HepG2 (cell line): ENCODE measurements around the gene FITM1. TPM values are rescaled to one million over a fixed set of nuclear protein-coding genes. Genes with fewer than 3 reads are reported as not detected.

Source experiments
- ATAC-seq: fragments of 200-7000 bp; cut with Tn5 transposase; 3 replicates; pipeline ENCODE4 v1.9.1; 2020; ENCODE audit warnings: mild to moderate bottlenecking, moderate library complexity
- BruUV-seq: library from RNA; stranded (reverse); fragments of 400-500 nt; replicated peaks from 2 replicates; lab custom pipeline; 2021; lab: Mats Ljungman, UMichigan
- CTCF ChIA-PET: fragments of 300-600 bp; formaldehyde crosslinking; extraction: SDS; loops from one replicate; lab custom pipeline; 2021; ENCODE audit warnings: low total read pairs, inconsistent platforms, low intra/inter-chr PET ratio; lab: Yijun Ruan, JAX
- POLR2A ChIA-PET: fragments of 350-600 bp; sonication (Branson Sonifier 250); formaldehyde crosslinking; loops from one replicate; lab custom pipeline; 2020; ENCODE audit warnings: antibody characterized with exemption, inconsistent platforms; lab: Yijun Ruan, JAX
- DNase-seq: peaks from one replicate; pipeline ENCODE4 v3.0.0-alpha.2; 2015; ENCODE audit warnings: low spot score
- FAIRE-seq: peaks from 3 replicates; lab custom pipeline; 2011; peaks lifted over from hg19 to GRCh38; lab: Jason Lieb, UNC
- H2AFZ ChIP-seq: one replicate; pipeline ENCODE4 v1.6.1; 2011; ENCODE audit warnings: low read length, inconsistent platforms
- H3K27ac ChIP-seq: fragments of 300-600 bp; 3 replicates; pipeline ENCODE4 v1.8.0; 2011; ENCODE audit warnings: mixed run types, mild to moderate bottlenecking, mixed read lengths, low read length, inconsistent platforms; ENCODE audit not compliant: insufficient read depth; ENCODE audit errors: extremely low read length
- H3K27me3 ChIP-seq, 2 experiments: fragments of 200-600 bp in 1 of 2; 2 replicates in 1 of 2; 3 replicates in 1 of 2; pipeline versions ENCODE4 v1.6.0 to v1.8.0; 2011; ENCODE audit warnings: low read length in 2 of 2, mild to moderate bottlenecking in 2 of 2, moderate library complexity in 2 of 2, inconsistent platforms in 1 of 2; ENCODE audit not compliant: insufficient read depth in 2 of 2, control insufficient read depth in 1 of 2
- H3K36me3 ChIP-seq, 2 experiments: fragments of 200-600 bp in 1 of 2; replicated peaks in 1 of 2; 2 replicates in 1 of 2; 3 replicates in 1 of 2; pipeline versions ENCODE4 v1.5.1 to v1.8.0; 2011; ENCODE audit warnings: low read length in 2 of 2, inconsistent platforms in 1 of 2; ENCODE audit not compliant: insufficient read depth in 2 of 2, control insufficient read depth in 1 of 2
- H3K4me1 ChIP-seq: 2 replicates; pipeline ENCODE4 v1.5.1; 2012; ENCODE audit warnings: low read length, inconsistent platforms; ENCODE audit not compliant: insufficient read depth
- H3K4me2 ChIP-seq: 2 replicates; pipeline ENCODE4 v1.6.0; 2011; ENCODE audit warnings: low read depth, low read length, inconsistent platforms
- H3K4me3 ChIP-seq, 3 experiments: fragments of 200-600 bp in 1 of 3; sonication (generic), shearing (Covaris generic) in 1 of 3; replicated peaks in 1 of 3; 2 replicates each; pipeline ENCODE4 v1.5.1; 2011 to 2016; ENCODE audit warnings: low read length in 3 of 3, inconsistent platforms in 2 of 3, low read depth in 2 of 3, mild to moderate bottlenecking in 2 of 3, control low read depth in 1 of 3, mixed read lengths in 1 of 3; ENCODE audit not compliant: insufficient read depth in 1 of 3
- H3K79me2 ChIP-seq: one replicate; pipeline ENCODE4 v1.6.1; 2011; ENCODE audit warnings: low read length, inconsistent platforms; ENCODE audit not compliant: insufficient read depth
- H3K9ac ChIP-seq: 2 replicates; pipeline ENCODE4 v1.6.0; 2011; ENCODE audit warnings: mild to moderate bottlenecking, low read depth, low read length, inconsistent platforms; ENCODE audit not compliant: insufficient read depth
- H3K9me3 ChIP-seq: 2 replicates; pipeline ENCODE4 v1.5.1; 2012; ENCODE audit warnings: mild to moderate bottlenecking, low read length
- H4K20me1 ChIP-seq: 2 replicates; pipeline ENCODE4 v1.6.0; 2011; ENCODE audit warnings: inconsistent platforms, mild to moderate bottlenecking, low read length, moderate library complexity; ENCODE audit not compliant: insufficient read depth
- BORCS8-MEF2B ChIP-seq: sonication (generic); formaldehyde crosslinking; IDR thresholded peaks from 2 replicates; pipeline ENCODE4 v1.8.0; 2022; ENCODE audit warnings: mild to moderate bottlenecking, missing genetic modification reagents
- BRCA1 ChIP-seq: sonication (generic); formaldehyde crosslinking; IDR thresholded peaks from 2 replicates; pipeline ENCODE4 v1.4.0; 2020; ENCODE audit warnings: missing genetic modification reagents
- CBFB ChIP-seq: sonication (generic); formaldehyde crosslinking; IDR thresholded peaks from 2 replicates; pipeline ENCODE4 v1.4.0; 2020; ENCODE audit warnings: missing genetic modification reagents
- DMAP1 ChIP-seq: IDR thresholded peaks from 2 replicates; pipeline ENCODE4 v1.6.1; 2016
- EEA1 ChIP-seq: sonication (generic); formaldehyde crosslinking; IDR thresholded peaks from 2 replicates; pipeline ENCODE4 v1.5.1; 2020; ENCODE audit warnings: mild to moderate bottlenecking, missing genetic modification reagents, borderline replicate concordance
- EED ChIP-seq: sonication (generic); formaldehyde crosslinking; IDR thresholded peaks from 2 replicates; pipeline ENCODE4 v1.5.0; 2020; ENCODE audit warnings: mild to moderate bottlenecking, missing genetic modification reagents
- IKZF4 ChIP-seq: sonication (generic); formaldehyde crosslinking; IDR thresholded peaks from 2 replicates; pipeline ENCODE4 v1.5.1; 2020; ENCODE audit warnings: borderline replicate concordance, mild to moderate bottlenecking, low read depth, missing genetic modification reagents; ENCODE audit errors: not compliant biosample characterization
- RBM22 ChIP-seq: fragments of 200-400 bp; formaldehyde crosslinking; optimal IDR thresholded peaks from 2 replicates; pipeline ENCODE3; 2017; ENCODE audit warnings: mild to moderate bottlenecking, low read length, moderate library complexity
- TBX2 ChIP-seq: sonication (generic); formaldehyde crosslinking; IDR thresholded peaks from 2 replicates; pipeline ENCODE4 v1.5.0; 2020; ENCODE audit warnings: missing genetic modification reagents, mild to moderate bottlenecking, borderline replicate concordance
- TEAD2 ChIP-seq: sonication (generic); formaldehyde crosslinking; IDR thresholded peaks from 2 replicates; pipeline ENCODE4 v1.9.0; 2021; ENCODE audit warnings: missing genetic modification reagents
- ZNF17 ChIP-seq: sonication (generic); formaldehyde crosslinking; IDR thresholded peaks from 2 replicates; pipeline ENCODE4 v1.5.0; 2020; ENCODE audit warnings: mild to moderate bottlenecking, missing genetic modification reagents
- ZNF598 ChIP-seq: sonication (generic); formaldehyde crosslinking; IDR thresholded peaks from 2 replicates; pipeline ENCODE4 v1.5.1; 2020; ENCODE audit warnings: mild to moderate bottlenecking, missing genetic modification reagents, borderline replicate concordance
- ZNF644 ChIP-seq: IDR thresholded peaks from 2 replicates; pipeline ENCODE4 v1.6.1; 2016; ENCODE audit warnings: low read depth
- ZNF788 ChIP-seq: sonication (generic); formaldehyde crosslinking; IDR thresholded peaks from 2 replicates; pipeline ENCODE4 v1.5.0; 2020; ENCODE audit warnings: mild to moderate bottlenecking, missing genetic modification reagents, borderline replicate concordance
- WGBS: methylation state at CpG from one replicate; pipeline ENCODE4 v1.1.6; 2017; ENCODE audit warnings: low lambda C conversion rate; 5-methylcytosine and 5-hydroxymethylcytosine counted together
- in situ Hi-C: cut with HindIII; loops from 2 replicates; pipeline ENCODE4 v1.10.0; 2017; ENCODE audit warnings: low pct_unique_long_range_greater_than_20kb; ENCODE audit not compliant: extremely low pct_ligation_motif_present
- intact Hi-C: fragments of 100-400 bp; cut with micrococcal nuclease; formaldehyde crosslinking; loops from one replicate; pipeline ENCODE4 v1.10.0; 2022; ENCODE audit not compliant: unreplicated experiment
- polyA plus RNA-seq, 8 experiments: library from polyadenylated mRNA; depleted of rRNA in 3 of 8; stranded (reverse) in 7 of 8; unstranded in 1 of 8; fragments of >200 nt; fragmentation: Illumina TruSeq in 4 of 8; extraction: Trizol in 4 of 8; gene quantifications; 2 replicates each; pipeline versions ENCODE4 v1.2.1 to v1.2.3, GENCODE V29; 2011 to 2016; ENCODE audit warnings: low read depth in 4 of 8, missing spikeins in 1 of 8, mixed read lengths in 1 of 8; ENCODE audit not compliant: insufficient read depth in 1 of 8
- total RNA-seq, 5 experiments: library from RNA; depleted of rRNA; stranded (reverse); fragments of >200 nt; fragmentation: Illumina TruSeq; extraction: Trizol; gene quantifications; 2 replicates each; pipeline ENCODE4 v1.2.3, GENCODE V29; 2016; ENCODE audit warnings: low read depth in 1 of 5
- TF ChIP-seq, protein P1 (sequence below): sonication (generic); formaldehyde crosslinking; IDR thresholded peaks from 2 replicates; pipeline ENCODE4 v1.8.0; 2022; ENCODE audit warnings: missing genetic modification reagents, mild to moderate bottlenecking, borderline replicate concordance
- TF ChIP-seq, protein P2 (sequence below): sonication (generic); formaldehyde crosslinking; IDR thresholded peaks from 2 replicates; pipeline ENCODE4 v1.5.0; 2020; ENCODE audit warnings: mild to moderate bottlenecking, missing genetic modification reagents, borderline replicate concordance
- TF ChIP-seq, protein P3 (sequence below): IDR thresholded peaks from 2 replicates; pipeline ENCODE4 v1.6.1; 2016; ENCODE audit warnings: control low read depth

Gene FITM1
- total and polyA plus RNA-seq, 2 of the 13 experiments (the other 11 are each of a cell fraction or from before 2014, with no cell fraction given) = 2.7 to 5.8 TPM

DNA sequence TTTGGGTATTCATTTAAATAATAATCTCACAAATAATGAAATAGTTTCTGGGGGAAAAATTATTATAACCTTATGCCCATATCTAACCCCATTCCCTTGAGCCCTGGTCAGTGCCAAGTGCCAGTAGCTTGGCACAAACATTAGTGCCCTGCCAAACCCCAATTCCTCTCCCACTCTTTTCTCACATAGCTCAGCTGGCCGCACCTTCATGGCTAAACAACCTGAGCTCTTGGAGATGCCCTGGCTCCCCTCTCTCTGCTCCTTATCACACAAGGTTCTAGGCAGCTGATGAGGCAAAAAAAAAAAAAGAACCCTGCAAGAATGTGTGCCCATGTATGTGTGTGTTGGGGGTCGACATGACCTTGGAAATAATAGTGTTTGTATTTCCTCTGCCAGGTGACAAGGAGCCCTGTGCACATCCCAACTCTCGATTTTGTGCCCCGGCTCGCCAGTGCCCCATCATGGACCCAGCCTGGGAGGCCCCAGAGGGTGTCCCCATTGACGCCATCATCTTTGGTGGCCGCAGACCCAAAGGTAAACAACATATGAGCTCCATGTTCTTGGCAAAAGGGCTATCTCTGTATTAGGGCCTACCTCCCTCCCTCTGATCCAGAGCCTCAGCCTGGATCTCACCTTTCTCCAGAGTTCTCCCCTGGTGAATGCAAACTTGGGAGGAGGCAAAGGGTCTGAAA is 28.0 kb upstream of the FITM1 start:
- H3K36me3 ChIP-seq = peaks cover 40 to 57% of the 10 kb centered on the region in 2 experiments
- TF ChIP-seq ZNF644 (CRISPR knock-in tag) = no peak
- no peak for TF ChIP-seq EEA1 (CRISPR knock-in tag)
- TF ChIP-seq ZNF598 (CRISPR knock-in tag) = peak; percentile 36; the same call in 1 of the 2 replicates
- no peak for TF ChIP-seq CBFB (CRISPR knock-in tag)
- no peak for TF ChIP-seq DMAP1
- TF ChIP-seq, protein P1, sequence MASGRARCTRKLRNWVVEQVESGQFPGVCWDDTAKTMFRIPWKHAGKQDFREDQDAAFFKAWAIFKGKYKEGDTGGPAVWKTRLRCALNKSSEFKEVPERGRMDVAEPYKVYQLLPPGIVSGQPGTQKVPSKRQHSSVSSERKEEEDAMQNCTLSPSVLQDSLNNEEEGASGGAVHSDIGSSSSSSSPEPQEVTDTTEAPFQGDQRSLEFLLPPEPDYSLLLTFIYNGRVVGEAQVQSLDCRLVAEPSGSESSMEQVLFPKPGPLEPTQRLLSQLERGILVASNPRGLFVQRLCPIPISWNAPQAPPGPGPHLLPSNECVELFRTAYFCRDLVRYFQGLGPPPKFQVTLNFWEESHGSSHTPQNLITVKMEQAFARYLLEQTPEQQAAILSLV (CRISPR knock-in tag) = no peak
- TF ChIP-seq RBM22 = peak; percentile 91
- no peak for TF ChIP-seq BRCA1 (CRISPR knock-in tag)
- TF ChIP-seq TBX2 (CRISPR knock-in tag) = peak; percentile 38; the same call in 1 of the 2 replicates
- TF ChIP-seq TEAD2 (CRISPR knock-in tag) = peak; percentile 11; the same call in 1 of the 2 replicates
- TF ChIP-seq IKZF4 (CRISPR knock-in tag) = no peak
- TF ChIP-seq ZNF788 (CRISPR knock-in tag) = 0 out of 2 replicates have a peak, but pooled peaks have one; percentile 49
- TF ChIP-seq BORCS8-MEF2B = no peak; the same call in 1 of the 2 replicates
- TF ChIP-seq, protein P2, sequence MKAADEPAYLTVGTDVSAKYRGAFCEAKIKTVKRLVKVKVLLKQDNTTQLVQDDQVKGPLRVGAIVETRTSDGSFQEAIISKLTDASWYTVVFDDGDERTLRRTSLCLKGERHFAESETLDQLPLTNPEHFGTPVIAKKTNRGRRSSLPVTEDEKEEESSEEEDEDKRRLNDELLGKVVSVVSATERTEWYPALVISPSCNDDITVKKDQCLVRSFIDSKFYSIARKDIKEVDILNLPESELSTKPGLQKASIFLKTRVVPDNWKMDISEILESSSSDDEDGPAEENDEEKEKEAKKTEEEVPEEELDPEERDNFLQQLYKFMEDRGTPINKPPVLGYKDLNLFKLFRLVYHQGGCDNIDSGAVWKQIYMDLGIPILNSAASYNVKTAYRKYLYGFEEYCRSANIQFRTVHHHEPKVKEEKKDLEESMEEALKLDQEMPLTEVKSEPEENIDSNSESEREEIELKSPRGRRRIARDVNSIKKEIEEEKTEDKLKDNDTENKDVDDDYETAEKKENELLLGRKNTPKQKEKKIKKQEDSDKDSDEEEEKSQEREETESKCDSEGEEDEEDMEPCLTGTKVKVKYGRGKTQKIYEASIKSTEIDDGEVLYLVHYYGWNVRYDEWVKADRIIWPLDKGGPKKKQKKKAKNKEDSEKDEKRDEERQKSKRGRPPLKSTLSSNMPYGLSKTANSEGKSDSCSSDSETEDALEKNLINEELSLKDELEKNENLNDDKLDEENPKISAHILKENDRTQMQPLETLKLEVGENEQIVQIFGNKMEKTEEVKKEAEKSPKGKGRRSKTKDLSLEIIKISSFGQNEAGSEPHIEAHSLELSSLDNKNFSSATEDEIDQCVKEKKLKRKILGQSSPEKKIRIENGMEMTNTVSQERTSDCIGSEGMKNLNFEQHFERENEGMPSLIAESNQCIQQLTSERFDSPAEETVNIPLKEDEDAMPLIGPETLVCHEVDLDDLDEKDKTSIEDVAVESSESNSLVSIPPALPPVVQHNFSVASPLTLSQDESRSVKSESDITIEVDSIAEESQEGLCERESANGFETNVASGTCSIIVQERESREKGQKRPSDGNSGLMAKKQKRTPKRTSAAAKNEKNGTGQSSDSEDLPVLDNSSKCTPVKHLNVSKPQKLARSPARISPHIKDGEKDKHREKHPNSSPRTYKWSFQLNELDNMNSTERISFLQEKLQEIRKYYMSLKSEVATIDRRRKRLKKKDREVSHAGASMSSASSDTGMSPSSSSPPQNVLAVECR (CRISPR knock-in tag) = no peak
- TF ChIP-seq EED (CRISPR knock-in tag) = peak; percentile 49; the same call in 1 of the 2 replicates
- TF ChIP-seq ZNF17 = no peak
- TF ChIP-seq, protein P3, sequence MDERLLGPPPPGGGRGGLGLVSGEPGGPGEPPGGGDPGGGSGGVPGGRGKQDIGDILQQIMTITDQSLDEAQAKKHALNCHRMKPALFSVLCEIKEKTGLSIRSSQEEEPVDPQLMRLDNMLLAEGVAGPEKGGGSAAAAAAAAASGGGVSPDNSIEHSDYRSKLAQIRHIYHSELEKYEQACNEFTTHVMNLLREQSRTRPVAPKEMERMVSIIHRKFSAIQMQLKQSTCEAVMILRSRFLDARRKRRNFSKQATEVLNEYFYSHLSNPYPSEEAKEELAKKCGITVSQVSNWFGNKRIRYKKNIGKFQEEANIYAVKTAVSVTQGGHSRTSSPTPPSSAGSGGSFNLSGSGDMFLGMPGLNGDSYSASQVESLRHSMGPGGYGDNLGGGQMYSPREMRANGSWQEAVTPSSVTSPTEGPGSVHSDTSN = no peak

More for the DNA sequence above, 28.0 kb upstream of the FITM1 start:
- ChIA-PET CTCF (no interaction called here), POLR2A (interaction anchor here (0.6 to 14.4 kb wide), 10 partner anchors 4 to 341 kb away, joined by 3 to 594 read pairs (median 6); partner anchors contain the start of genes DCAF11, EMC9, IRF9 and NRL)
- Histone ChIP-seq H3K4me3 (no peak overlapping the region), H3K27ac (no peak overlapping the region), H3K4me2 (no peak overlapping the region), H2AFZ (no peak overlapping the region), H3K9ac (no peak overlapping the region), H3K4me1 (peaks cover 47% of the 10 kb centered on the region), H3K79me2 (peaks cover 3% of the 10 kb centered on the region), H3K27me3 (no peaks in the 10 kb centered on the region), H3K9me3 (no peaks in the 10 kb centered on the region; the same call in 1 of the 2 replicates), H4K20me1 (no peaks in the 10 kb centered on the region)
- TSS peak; percentile 2 for BruUV-seq
- FAIRE-seq = no peak
- intact Hi-C loops = no loop called here
- no peak for DNase-seq
- in situ Hi-C loops = loop anchor here (25.0 kb wide), 1 partner anchor 1515 kb away; the partner anchor contains the start of genes ABHD4 and DAD1
- no peak for ATAC-seq
- WGBS = 95% methylated on average over 7 of the region's 7 CpGs
